DND-41 (cell line): ENCODE results near the gene PRKCZ.

Source experiments
- ATAC-seq: fragments of 200-7000 bp; cut with Tn5 transposase; 3 replicates; pipeline ENCODE4 v1.9.1; 2021; ENCODE audit warnings: low read depth; ENCODE audit not compliant: insufficient read depth
- DNase-seq: peaks from one replicate; pipeline ENCODE4 v3.0.0-alpha.2; 2020
- H2AFZ ChIP-seq: 2 replicates; pipeline ENCODE4 v1.6.0; 2012; ENCODE audit warnings: low read depth, low read length
- H3K27ac ChIP-seq: 2 replicates; pipeline ENCODE4 v1.5.1; 2012; ENCODE audit warnings: low read length, inconsistent platforms
- H3K27me3 ChIP-seq: fragments of 200-600 bp; sonication (generic); 2 replicates; pipeline ENCODE4 v1.6.0; 2012; ENCODE audit warnings: low read length, mild to moderate bottlenecking, inconsistent platforms; ENCODE audit not compliant: insufficient read depth, poor library complexity
- H3K36me3 ChIP-seq: 2 replicates; pipeline ENCODE4 v1.5.1; 2012; ENCODE audit warnings: low read length, inconsistent platforms; ENCODE audit not compliant: insufficient read depth
- H3K4me1 ChIP-seq: 2 replicates; pipeline ENCODE4 v1.5.1; 2012; ENCODE audit warnings: mild to moderate bottlenecking, low read length; ENCODE audit not compliant: insufficient read depth
- H3K4me2 ChIP-seq: 2 replicates; pipeline ENCODE4 v1.6.0; 2012; ENCODE audit warnings: mild to moderate bottlenecking, moderate library complexity, low read length, inconsistent platforms; ENCODE audit not compliant: insufficient read depth
- H3K4me3 ChIP-seq, 2 experiments: fragments of 200-600 bp in 1 of 2; shearing (Covaris generic) in 1 of 2; 2 replicates each; pipeline ENCODE4 v1.5.1; 2012 to 2016; ENCODE audit warnings: inconsistent platforms in 2 of 2, low read length in 2 of 2, mild to moderate bottlenecking in 2 of 2, low read depth in 1 of 2, moderate library complexity in 1 of 2
- H3K79me2 ChIP-seq: 2 replicates; pipeline ENCODE4 v1.6.0; 2012; ENCODE audit warnings: low read length, inconsistent platforms; ENCODE audit not compliant: insufficient read depth
- H3K9ac ChIP-seq: 2 replicates; pipeline ENCODE4 v1.6.0; 2012; ENCODE audit warnings: low read depth, mild to moderate bottlenecking, inconsistent platforms, low read length, moderate library complexity
- H3K9me3 ChIP-seq: 2 replicates; pipeline ENCODE4 v1.5.1; 2012; ENCODE audit warnings: low read length, moderate library complexity, mild to moderate bottlenecking, inconsistent platforms; ENCODE audit not compliant: insufficient read depth, severe bottlenecking
- H4K20me1 ChIP-seq: 2 replicates; pipeline ENCODE4 v1.6.0; 2012; ENCODE audit warnings: low read length; ENCODE audit not compliant: insufficient read depth
- CTCF ChIP-seq: IDR thresholded peaks from 2 replicates; pipeline ENCODE4 v1.5.1; 2012; ENCODE audit warnings: borderline replicate concordance, low read length, moderate library complexity, mild to moderate bottlenecking; ENCODE audit not compliant: poor library complexity, severe bottlenecking; ENCODE audit errors: extremely low read depth
- EZH2 ChIP-seq: IDR thresholded peaks from 3 replicates; pipeline ENCODE4 v1.6.1; 2012; ENCODE audit warnings: borderline replicate concordance, low read depth, mild to moderate bottlenecking, moderate library complexity, low read length, inconsistent platforms; ENCODE audit not compliant: severe bottlenecking

Gene PRKCZ

DNA sequence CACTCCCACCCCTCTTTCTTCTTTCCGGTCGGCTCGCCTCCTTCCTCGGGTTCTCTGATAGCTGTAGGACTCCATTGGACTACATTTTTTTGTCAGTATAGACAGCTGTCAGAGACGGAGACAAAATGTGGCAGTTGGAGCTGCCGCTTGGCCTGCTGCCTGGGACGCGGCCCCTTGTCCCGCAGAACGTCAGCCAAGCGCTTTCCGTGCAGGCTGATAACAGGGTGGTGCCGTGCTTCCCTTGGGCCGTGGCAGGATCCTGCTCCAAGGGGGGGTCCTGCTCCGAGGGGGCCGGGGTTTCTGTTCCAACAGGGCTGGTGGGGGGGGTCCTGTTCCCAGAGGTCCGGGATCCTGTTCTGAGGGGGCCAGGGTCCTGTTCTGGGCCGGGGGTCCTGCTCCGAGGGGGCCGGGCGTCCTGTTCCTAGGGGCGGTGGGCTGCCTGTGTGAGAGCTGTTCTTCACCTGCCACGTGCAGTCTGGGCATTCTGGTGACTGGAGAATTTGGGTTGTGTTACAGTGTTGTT lies 182.8 kb downstream of the PRKCZ start:
- ATAC-seq (no peak), DNase-seq (no peak)
- Histone ChIP-seq H3K4me1 (peaks cover 55% of the 10 kb centered on the region), H3K9me3 (no peaks in the 10 kb centered on the region), H3K4me3 (no peak overlapping the region), H3K36me3 (peaks cover 18% of the 10 kb centered on the region; the same call in 1 of the 2 replicates), H3K4me2 (peak overlapping the region; percentile 78; the same call in 1 of the 2 replicates), H4K20me1 (peaks cover 92% of the 10 kb centered on the region), H3K27me3 (peaks cover 7% of the 10 kb centered on the region), H2AFZ (no peak overlapping the region), H3K9ac (no peak overlapping the region), H3K79me2 (peaks cover 91% of the 10 kb centered on the region), H3K27ac (no peak overlapping the region)
- no peak for TF ChIP-seq EZH2
- no peak for TF ChIP-seq CTCF

DNA sequence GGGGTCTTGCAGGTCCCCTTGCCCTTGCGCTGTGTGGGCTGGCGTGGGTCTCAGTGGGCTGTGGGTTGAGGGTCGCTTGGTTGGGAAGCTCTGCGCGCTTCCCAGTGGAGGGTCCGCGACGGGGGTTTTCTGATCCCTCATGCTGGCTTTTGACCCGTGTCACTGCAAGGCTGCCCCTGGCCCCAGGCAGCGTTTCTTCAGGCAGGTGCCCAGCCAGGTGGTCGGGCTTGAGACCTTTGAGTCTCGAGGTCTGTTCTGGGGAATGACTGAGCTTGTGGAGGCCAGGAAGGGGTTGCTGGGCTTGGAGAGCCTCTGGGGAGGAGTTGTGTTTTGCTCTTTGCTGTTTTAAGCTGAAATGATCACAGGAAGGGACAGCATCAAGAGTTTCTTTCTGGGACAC lies 183.3 kb downstream of the PRKCZ start:
- Histone ChIP-seq H3K4me1 (peaks cover 55% of the 10 kb centered on the region), H3K9ac (no peak overlapping the region), H3K79me2 (peaks cover 96% of the 10 kb centered on the region)

DNA sequence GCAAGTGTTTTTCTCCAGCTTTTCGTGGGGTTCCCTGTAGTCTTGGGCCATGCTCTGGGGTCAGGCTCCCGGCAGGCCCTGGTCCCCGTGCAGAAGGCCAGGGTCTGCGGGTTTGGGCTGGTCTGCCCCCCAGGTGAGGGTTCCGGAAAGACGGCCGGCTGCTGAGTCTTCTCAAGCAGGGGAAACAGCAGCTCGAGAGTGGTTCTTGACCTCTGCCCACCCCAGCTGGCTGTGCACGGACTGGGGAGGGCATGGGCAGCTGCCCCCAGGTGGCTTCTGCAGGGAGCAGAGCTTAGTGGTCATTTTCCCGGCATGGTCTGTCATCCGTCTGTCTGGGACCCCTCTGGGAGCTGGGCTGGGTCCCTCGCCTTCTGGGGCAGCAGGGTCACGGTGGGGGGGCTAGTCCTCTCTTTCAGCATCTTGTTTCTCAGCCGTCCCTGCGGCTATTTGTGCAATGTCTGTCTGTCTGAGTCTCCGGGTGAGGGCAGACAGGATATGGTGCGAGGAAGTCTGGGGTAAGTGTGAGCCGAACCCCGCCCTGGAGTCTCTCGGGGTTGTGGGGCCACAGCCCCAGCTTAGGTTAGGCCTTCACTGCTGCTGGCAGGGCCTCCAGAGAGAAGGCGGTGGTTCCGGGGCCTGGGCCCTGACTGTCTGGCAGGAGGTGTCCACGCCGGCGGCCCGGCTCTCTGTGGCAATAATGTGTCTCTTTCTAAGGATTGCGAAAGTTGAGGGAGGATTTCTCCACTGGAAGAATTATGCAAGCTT lies 184.0 kb downstream of the PRKCZ start:
- H3K4me3 ChIP-seq: no peak overlapping the region

More for the DNA sequence above, 183.3 kb downstream of the PRKCZ start:
- H2AFZ ChIP-seq: no peak overlapping the region
- DNase-seq (no peak), ATAC-seq (no peak)
- H4K20me1 ChIP-seq: peaks cover 97% of the 10 kb centered on the region
- no peak overlapping the region for H3K27ac ChIP-seq
- peaks cover 18% of the 10 kb centered on the region; the same call in 1 of the 2 replicates for H3K36me3 ChIP-seq
- TF ChIP-seq CTCF: no peak
- no peak for TF ChIP-seq EZH2
- no peaks in the 10 kb centered on the region for H3K9me3 ChIP-seq
- peak overlapping the region; percentile 38 for H3K4me2 ChIP-seq
- H3K27me3 ChIP-seq: peaks cover 7% of the 10 kb centered on the region
- no peak overlapping the region for H3K4me3 ChIP-seq

More for the DNA sequence above, 184.0 kb downstream of the PRKCZ start:
- Histone ChIP-seq H3K9me3 (no peaks in the 10 kb centered on the region), H3K4me2 (peak overlapping the region; percentile 38), H3K4me1 (peaks cover 51% of the 10 kb centered on the region), H3K36me3 (peaks cover 14% of the 10 kb centered on the region; the same call in 1 of the 2 replicates), H2AFZ (no peak overlapping the region), H3K9ac (no peak overlapping the region), H4K20me1 (peaks cover 98% of the 10 kb centered on the region), H3K27me3 (peaks cover 1% of the 10 kb centered on the region), H3K79me2 (peaks cover 98% of the 10 kb centered on the region), H3K27ac (no peak overlapping the region)
- TF ChIP-seq CTCF (no peak), EZH2 (no peak)
- no peak for ATAC-seq
- DNase-seq: no peak
